Right lung (tissue), 5 donors: ENCODE results near the gene PRR4. TPM values are rescaled to one million over a fixed set of nuclear protein-coding genes. Genes with fewer than 3 reads are reported as not detected.

Experiments used
- DNase-seq, 2 donors: peaks; one replicate each; pipeline ENCODE4 v3.0.0-alpha.2; 2013
- polyA plus RNA-seq, 5 donors: library from polyadenylated mRNA; unstranded; fragments of 120-200 nt; gene quantifications; one replicate each; pipeline versions ENCODE4 v1.2.1 to v1.2.3, GENCODE V29; 2013; ENCODE audit warnings: inconsistent platforms in 1 of 5, low replicate concordance in 1 of 5; ENCODE audit not compliant: insufficient read length in 5 of 5, insufficient read depth in 1 of 5

The PRR4 gene
- polyA plus RNA-seq, 5 donors, result 7.2 to 16.9 (median 11.4) TPM

- DNase-seq, result no peak
Measured at GRCh38 chr12:10802587-10802986, 46.7 kb downstream of the PRR4 start, which contains the start of gene TAS2R7. Gene TAS2R7 (minus strand): TSS chr12:10802627. CDS start chr12:10802570, 57 bp downstream.

- DNase-seq, result no peak
Measured at GRCh38 chr12:10801741-10802140, 47.5 kb downstream of the PRR4 start.

Other genes with a start within 250 kb of the PRR4 start
- gene MAGOHB, start 235.9 kb downstream of the PRR4 start, polyA plus RNA-seq, result 10 to 100 TPM; 31.3 to 56.6 (median 44.7) TPM
- gene STYK1, start 175.4 kb downstream of the PRR4 start, polyA plus RNA-seq, result under 1 TPM; 0.54 to 0.85 (median 0.60) TPM
- gene YBX3, start 126.2 kb downstream of the PRR4 start, polyA plus RNA-seq, result 100 to 1,000 TPM; 123 to 182 (median 145) TPM
- gene TAS2R7, start 46.8 kb downstream of the PRR4 start, polyA plus RNA-seq, result not detected
- gene TAS2R8, start 42.2 kb downstream of the PRR4 start, polyA plus RNA-seq, result not detected
- not detected for gene TAS2R9, start 39.3 kb downstream of the PRR4 start, polyA plus RNA-seq
- 1 to 10 TPM; 1.1 to 3.5 (median 2.4) TPM for gene TAS2R10, start 23.1 kb downstream of the PRR4 start, polyA plus RNA-seq
- 10 to 100 TPM in 4 of 5 donors, 1 to 10 TPM in 1; 7.2 to 20.8 (median 14.9) TPM for gene PRH1, start 34.8 kb upstream of the PRR4 start, polyA plus RNA-seq
- gene TAS2R13, start 60.1 kb upstream of the PRR4 start, polyA plus RNA-seq, result under 1 TPM in 3 of 5 donors, not detected in 2; 0.10 to 0.30 (median 0.14) TPM
- gene PRH2, start 79.8 kb upstream of the PRR4 start, polyA plus RNA-seq, result under 1 TPM; 0.49 to 0.75 (median 0.71) TPM
- gene TAS2R14, start 89.8 kb upstream of the PRR4 start, polyA plus RNA-seq, result 1 to 10 TPM; 3.6 to 6.0 (median 5.6) TPM
- under 1 TPM in 3 of 5 donors, not detected in 2; 0.11 to 0.37 (median 0.26) TPM for gene TAS2R50, start 137.4 kb upstream of the PRR4 start, polyA plus RNA-seq
- 1 to 10 TPM; 2.1 to 5.1 (median 3.4) TPM for gene TAS2R20, start 148.8 kb upstream of the PRR4 start, polyA plus RNA-seq
- 1 to 10 TPM; 1.5 to 3.4 (median 2.5) TPM for gene TAS2R19, start 173.1 kb upstream of the PRR4 start, polyA plus RNA-seq
- 1 to 10 TPM; 1.0 to 2.9 (median 2.1) TPM for gene TAS2R31, start 181.9 kb upstream of the PRR4 start, polyA plus RNA-seq
- under 1 TPM in 4 of 5 donors, not detected in 1; 0.13 to 0.43 (median 0.32) TPM for gene TAS2R46, start 212.8 kb upstream of the PRR4 start, polyA plus RNA-seq
- gene TAS2R43, start 242.8 kb upstream of the PRR4 start, polyA plus RNA-seq, result 1 to 10 TPM in 1 of 5 donors, under 1 TPM in 4; 0.27 to 1.0 (median 0.74) TPM